Natural killer cell treated with Interleukin-12 subunit alpha and Interleukin-12 subunit beta and Interleukin-15 and Interleukin-18, amount 100 ng/mL, for 72 hours (primary cell): ENCODE measurements around the gene ARL5C. TPM values are rescaled to one million over a fixed set of nuclear protein-coding genes. Genes with fewer than 3 reads are reported as not detected.

Source experiments
- ATAC-seq, 2 donors: fragments of 150-1000 bp; cut with Tn5 transposase in 1 of 2; sonication (Bioruptor Pico), chemical (Tn5 transposase) in 1 of 2; 2 replicates each; pipeline ENCODE4 v1.10.0; 2021
- DNase-seq: peaks from one replicate; pipeline ENCODE4 v3.0.0; 2022; ENCODE audit warnings: low spot score
- H3K27ac Mint-ChIP-seq, 2 donors: 1 replicate in 1 of 2; 2 replicates in 1 of 2; pipeline ENCODE4 v1.8.0; 2022; ENCODE audit warnings: mixed read lengths in 2 of 2, mild to moderate bottlenecking in 1 of 2, moderate library complexity in 1 of 2
- H3K27me3 Mint-ChIP-seq, 2 donors: 1 replicate in 1 of 2; 2 replicates in 1 of 2; pipeline ENCODE4 v1.8.0; 2022; ENCODE audit warnings: mixed read lengths in 2 of 2
- H3K36me3 Mint-ChIP-seq: one replicate; pipeline ENCODE4 v1.8.0; 2022; ENCODE audit warnings: mixed read lengths
- H3K4me1 Mint-ChIP-seq, 2 donors: 1 replicate in 1 of 2; 2 replicates in 1 of 2; pipeline ENCODE4 v1.8.0; 2022; ENCODE audit warnings: low read depth in 2 of 2, mixed read lengths in 2 of 2, mild to moderate bottlenecking in 1 of 2
- H3K4me3 Mint-ChIP-seq: one replicate; pipeline ENCODE4 v1.8.0; 2022; ENCODE audit warnings: mixed read lengths
- H3K9me3 Mint-ChIP-seq: 2 replicates; pipeline ENCODE4 v1.8.0; 2022; ENCODE audit warnings: mixed read lengths
- total RNA-seq, 2 donors: library from RNA; stranded (reverse); gene quantifications; one replicate each; pipeline ENCODE4 v1.2.3, GENCODE V29; 2022

Gene ARL5C
- total RNA-seq, 2 donors from 2014 or later = not detected

- Mint-ChIP-seq H3K36me3 (peaks cover 21% of the 10 kb centered on the region), H3K9me3 (no peaks in the 10 kb centered on the region), H3K27me3 (no peaks in the 10 kb centered on the region), H3K4me3 (peak overlapping the region; percentile 94), H3K4me1 (peaks cover 30 to 45% of the 10 kb centered on the region in 2 donors), H3K27ac (peak overlapping the region; percentile 67 to 98)
- no peak for DNase-seq
- ATAC-seq = no peak
Observed at GRCh38 chr17:39198186-39198566, 32.2 kb upstream of the ARL5C start.

GRCh38 chr17:39197380-39198185, 31.6 kb upstream of the ARL5C start, which contains the start of gene CACNB1:
CACNB1 (minus strand) TSS chr17:39197669; CDS start chr17:39197495, 174 bp downstream.
- H3K27ac Mint-ChIP-seq = peak within 1 kb of the TSS; percentile 67 to 98
- DNase-seq (peak; percentile 86), ATAC-seq (peak; percentile 79 to 82)
- no peaks in the 10 kb centered on the region for H3K9me3 Mint-ChIP-seq
- H3K4me3 Mint-ChIP-seq = peak within 1 kb of the TSS; percentile 94
- peaks cover 16% of the 10 kb centered on the region for H3K36me3 Mint-ChIP-seq
- H3K27me3 Mint-ChIP-seq = no peaks in the 10 kb centered on the region
- peaks cover 26 to 41% of the 10 kb centered on the region in 2 donors for H3K4me1 Mint-ChIP-seq

- Mint-ChIP-seq H3K36me3 (peaks cover 11% of the 10 kb centered on the region), H3K27me3 (no peaks in the 10 kb centered on the region), H3K27ac (no peak overlapping the region), H3K4me3 (peak overlapping the region; percentile 94), H3K9me3 (no peaks in the 10 kb centered on the region), H3K4me1 (peaks cover 26 to 40% of the 10 kb centered on the region in 2 donors)
- ATAC-seq (no peak), DNase-seq (no peak)
Observed at GRCh38 chr17:39196808-39197291, 30.9 kb upstream of the ARL5C start.

- Mint-ChIP-seq H3K27ac (peak overlapping the region in 1 of 2 donors; percentile 28), H3K36me3 (peaks cover 6% of the 10 kb centered on the region), H3K4me3 (peak overlapping the region; percentile 94), H3K27me3 (no peaks in the 10 kb centered on the region), H3K9me3 (no peaks in the 10 kb centered on the region), H3K4me1 (peaks cover 23 to 36% of the 10 kb centered on the region in 2 donors)
- ATAC-seq = no peak
- DNase-seq = no peak
Observed at GRCh38 chr17:39196241-39196807, 30.4 kb upstream of the ARL5C start.

DNA sequence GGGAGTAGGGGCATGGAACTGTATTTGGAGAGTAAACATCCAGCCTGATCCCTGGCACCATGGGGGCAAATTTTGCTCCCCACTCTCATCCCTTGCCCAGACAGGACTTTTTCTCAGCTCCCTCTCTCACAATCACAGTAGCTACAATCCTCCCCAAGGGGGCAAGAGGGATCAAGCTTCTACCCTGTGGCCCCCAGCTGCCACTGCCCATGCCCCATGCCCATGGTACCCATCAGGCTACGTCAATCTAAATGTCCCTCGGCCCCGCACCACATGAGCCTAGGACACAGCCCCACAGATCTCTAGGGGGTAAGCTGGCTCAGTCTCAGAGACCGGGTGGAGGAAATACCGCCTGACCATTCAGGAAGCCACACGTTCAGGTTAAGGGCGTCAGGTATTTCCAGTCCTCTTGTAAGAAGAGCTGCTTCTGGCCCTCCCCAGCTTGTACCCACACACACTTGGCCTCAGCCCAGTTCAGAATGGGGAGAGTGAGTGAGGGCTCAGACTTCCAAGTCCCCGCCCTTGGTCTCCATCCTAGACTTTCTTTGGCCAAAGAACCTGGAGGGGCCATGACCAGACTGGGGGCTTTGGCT, 29.7 kb upstream of the ARL5C start:
- no peak for DNase-seq

GRCh38 chr17:39194985-39195524, 29.1 kb upstream of the ARL5C start:
- Mint-ChIP-seq H3K4me1 (peaks cover 13 to 27% of the 10 kb centered on the region in 2 donors), H3K4me3 (peak overlapping the region; percentile 20), H3K27me3 (no peaks in the 10 kb centered on the region), H3K27ac (no peak overlapping the region), H3K36me3 (no peaks in the 10 kb centered on the region), H3K9me3 (no peaks in the 10 kb centered on the region)
- DNase-seq (no peak), ATAC-seq (no peak)

More for the DNA sequence above, 29.7 kb upstream of the ARL5C start:
- no peak for ATAC-seq
- Mint-ChIP-seq H3K9me3 (no peaks in the 10 kb centered on the region), H3K27ac (peak overlapping the region in 1 of 2 donors; percentile 28), H3K36me3 (no peaks in the 10 kb centered on the region), H3K4me1 (peaks cover 16 to 30% of the 10 kb centered on the region in 2 donors), H3K4me3 (peak overlapping the region; percentile 94), H3K27me3 (no peaks in the 10 kb centered on the region)

DNA sequence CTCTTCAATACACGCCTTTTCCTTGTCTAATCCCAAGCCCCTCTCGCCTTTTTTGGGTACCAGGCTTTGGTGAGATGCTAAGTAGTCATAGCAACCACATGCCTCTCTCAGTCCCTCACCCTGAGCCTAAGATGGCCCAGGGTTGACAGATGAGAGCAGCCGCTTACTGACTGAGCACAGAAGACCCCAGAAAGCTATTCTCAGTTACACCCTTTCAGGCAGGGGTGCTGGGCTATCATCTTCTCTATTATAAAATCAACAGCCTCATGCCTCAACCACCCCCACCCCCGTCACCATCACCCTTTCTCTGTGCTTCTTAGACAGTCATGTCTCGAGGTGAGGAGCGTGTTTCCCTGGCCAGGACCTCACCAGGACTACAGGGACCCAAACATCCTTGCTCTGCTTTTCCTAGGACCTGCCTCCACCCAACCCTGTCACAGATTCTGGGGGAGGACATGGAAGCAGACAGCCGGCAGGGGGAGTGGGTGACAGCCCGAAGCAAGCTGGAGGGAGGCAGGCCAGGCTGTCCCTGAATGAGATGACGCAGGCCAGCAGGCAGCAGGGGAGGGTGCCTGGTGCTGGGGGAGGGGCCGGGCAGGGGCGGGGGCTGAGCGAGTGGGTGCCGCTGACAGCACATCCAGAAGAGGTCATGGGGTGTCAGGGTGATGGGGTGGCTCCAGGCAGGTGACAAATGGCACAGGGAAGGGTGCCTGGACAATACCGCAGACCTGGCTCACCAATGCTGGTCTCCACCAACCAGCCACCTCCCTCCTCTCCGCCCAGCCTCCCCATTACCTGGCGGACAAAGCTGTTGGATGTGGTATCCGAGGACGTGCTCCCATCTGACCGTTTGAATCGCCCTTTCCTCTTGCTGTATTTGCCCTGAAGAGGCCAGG, 28.4 kb upstream of the ARL5C start:
- peak overlapping the region; percentile 20 for H3K4me3 Mint-ChIP-seq

DNA sequence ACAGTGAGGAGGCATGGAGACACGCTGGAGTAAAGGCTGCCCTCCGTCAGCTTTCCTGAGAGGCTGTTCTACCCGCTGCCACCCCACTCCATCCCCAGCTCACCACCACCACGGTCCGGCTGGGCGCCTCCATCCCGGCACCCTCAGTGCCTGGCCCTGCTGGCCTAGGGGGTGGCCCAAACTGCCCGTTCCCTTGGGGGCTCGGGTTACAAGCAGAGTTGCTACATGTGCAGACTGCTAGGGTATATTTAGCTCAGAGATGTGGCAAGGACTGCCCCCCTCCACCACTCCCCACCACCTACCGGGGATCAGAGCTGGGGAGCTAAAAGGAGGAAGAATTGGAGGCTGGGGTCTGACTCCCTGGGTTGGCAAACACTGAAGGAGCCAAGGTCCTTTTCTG, 27.4 kb upstream of the ARL5C start:
- H3K9me3 Mint-ChIP-seq = no peaks in the 10 kb centered on the region
- H3K27me3 Mint-ChIP-seq = no peaks in the 10 kb centered on the region
- peaks cover 5 to 16% of the 10 kb centered on the region in 2 donors for H3K4me1 Mint-ChIP-seq
- no peak for ATAC-seq
- no peak overlapping the region for H3K27ac Mint-ChIP-seq
- no peaks in the 10 kb centered on the region for H3K36me3 Mint-ChIP-seq
- no peak for DNase-seq
- no peak overlapping the region for H3K4me3 Mint-ChIP-seq

More for the DNA sequence above, 28.4 kb upstream of the ARL5C start:
- DNase-seq (no peak), ATAC-seq (no peak)
- H3K4me1 Mint-ChIP-seq = peaks cover 6 to 19% of the 10 kb centered on the region in 2 donors
- no peaks in the 10 kb centered on the region for H3K27me3 Mint-ChIP-seq
- H3K27ac Mint-ChIP-seq = no peak overlapping the region
- H3K36me3 Mint-ChIP-seq = no peaks in the 10 kb centered on the region
- no peaks in the 10 kb centered on the region for H3K9me3 Mint-ChIP-seq

DNA sequence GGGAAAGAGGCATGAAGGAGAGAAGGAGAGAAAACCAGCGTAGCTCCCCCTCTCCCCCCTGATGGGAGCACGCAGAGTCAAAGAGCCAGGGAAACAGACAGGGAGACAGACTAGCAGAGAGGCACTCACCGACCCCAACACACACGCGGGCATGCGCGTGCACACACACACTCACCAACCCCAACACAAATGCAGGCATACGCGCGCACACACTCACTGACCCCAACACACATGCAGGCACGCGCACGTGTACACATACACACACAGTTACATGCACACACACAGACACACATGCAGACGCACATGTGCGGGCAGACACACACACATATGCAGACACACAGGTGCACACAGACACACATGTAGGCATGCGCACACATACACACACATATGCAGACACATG, 26.9 kb upstream of the ARL5C start:
- no peaks in the 10 kb centered on the region for H3K9me3 Mint-ChIP-seq
- ATAC-seq (no peak), DNase-seq (no peak)
- H3K27ac Mint-ChIP-seq = no peak overlapping the region
- no peak overlapping the region for H3K4me3 Mint-ChIP-seq
- H3K4me1 Mint-ChIP-seq = peaks cover 5 to 16% of the 10 kb centered on the region in 2 donors
- H3K27me3 Mint-ChIP-seq = no peaks in the 10 kb centered on the region
- H3K36me3 Mint-ChIP-seq = no peaks in the 10 kb centered on the region

DNA sequence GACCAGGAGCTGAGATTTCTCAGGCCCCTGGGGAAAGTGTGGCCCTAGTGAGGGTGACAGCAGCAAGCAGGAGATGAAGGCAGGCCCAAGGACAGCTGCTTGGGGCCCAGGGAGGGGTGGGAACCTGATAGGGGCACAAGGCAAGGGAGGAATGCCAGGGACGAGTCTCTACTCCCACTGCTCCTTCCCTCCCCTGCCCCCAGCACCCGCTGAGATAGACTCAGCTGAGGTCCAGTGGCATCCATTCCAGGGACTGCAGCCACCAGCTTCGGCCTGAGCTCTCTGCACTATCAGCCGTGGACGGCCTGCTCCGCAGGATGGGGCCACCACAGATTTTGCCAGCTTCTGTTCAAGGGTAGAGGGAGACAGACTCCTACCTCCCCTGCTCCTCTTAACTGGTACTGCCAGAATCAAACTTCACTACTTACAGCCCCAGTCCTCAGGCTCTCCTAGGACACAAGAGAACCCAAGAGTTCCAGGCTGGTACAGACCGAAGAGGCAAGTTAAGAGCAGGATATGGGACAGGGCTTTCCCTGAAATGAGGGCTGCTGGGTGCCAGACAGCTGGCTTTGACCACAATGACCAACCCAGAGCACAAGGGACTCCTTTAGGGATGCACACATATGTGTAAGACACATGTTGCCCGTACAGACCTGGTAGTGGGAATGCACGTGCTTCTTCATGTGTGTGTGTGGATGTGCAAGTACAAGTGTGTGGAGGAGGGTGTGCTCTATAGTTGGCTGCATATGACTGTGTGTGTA, 26.0 kb upstream of the ARL5C start:
- no peak for DNase-seq
- Mint-ChIP-seq H3K4me3 (no peak overlapping the region), H3K27ac (no peak overlapping the region)

DNA sequence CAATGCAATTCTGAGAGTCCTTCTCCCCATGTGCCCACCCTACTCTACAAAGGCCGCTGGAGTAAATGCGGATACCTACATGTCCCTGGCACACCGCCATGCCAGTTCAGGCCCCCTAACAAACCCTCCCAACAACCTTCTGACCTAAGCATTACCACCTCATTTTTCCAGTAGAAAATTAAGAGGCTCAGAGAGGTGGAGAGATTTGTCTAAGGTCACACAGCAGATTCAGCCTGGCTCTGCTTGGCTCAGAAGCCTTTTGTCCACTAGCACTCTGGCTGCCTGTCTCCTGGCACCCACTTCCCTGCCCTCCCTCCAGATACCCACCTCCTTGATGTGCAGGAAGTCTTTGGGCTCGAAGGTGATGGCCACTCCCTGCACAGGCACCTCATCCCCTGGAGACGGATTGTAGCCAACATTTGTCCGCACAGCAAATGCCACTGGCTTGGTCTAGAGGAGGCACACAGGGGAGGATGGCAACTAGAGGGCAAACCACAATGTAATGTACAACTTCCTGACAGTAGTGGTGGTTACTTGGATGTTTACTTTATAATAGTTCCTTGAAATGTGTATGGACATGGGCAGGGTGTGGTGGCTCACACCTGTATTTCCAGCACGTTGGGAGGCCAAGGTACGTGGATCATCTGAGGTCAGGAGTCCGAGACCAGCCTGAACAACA, 21.3 kb upstream of the ARL5C start:
- Mint-ChIP-seq H3K27me3 (no peaks in the 10 kb centered on the region), H3K4me3 (no peak overlapping the region), H3K4me1 (peaks cover 2% of the 10 kb centered on the region in 2 donors), H3K27ac (no peak overlapping the region), H3K9me3 (no peaks in the 10 kb centered on the region), H3K36me3 (peaks cover 9% of the 10 kb centered on the region)
- no peak for DNase-seq
- no peak for ATAC-seq

More for the DNA sequence above, 26.0 kb upstream of the ARL5C start:
- Mint-ChIP-seq H3K27me3 (no peaks in the 10 kb centered on the region), H3K36me3 (no peaks in the 10 kb centered on the region), H3K4me1 (peaks cover 5 to 16% of the 10 kb centered on the region in 2 donors), H3K9me3 (no peaks in the 10 kb centered on the region)
- ATAC-seq = peak in 1 of 2 donors; percentile 2

GRCh38 chr17:39186481-39187002, 20.6 kb upstream of the ARL5C start:
- Mint-ChIP-seq H3K27me3 (no peaks in the 10 kb centered on the region), H3K27ac (no peak overlapping the region), H3K4me3 (no peak overlapping the region), H3K4me1 (no peaks in the 10 kb centered on the region), H3K36me3 (peaks cover 9% of the 10 kb centered on the region), H3K9me3 (no peaks in the 10 kb centered on the region)
- ATAC-seq (peak in 1 of 2 donors; percentile 32), DNase-seq (no peak)
